Gastroesophageal sphincter (tissue), 4 donors: ENCODE results near the gene DCLK1. TPM values are rescaled to one million over a fixed set of nuclear protein-coding genes. Genes with fewer than 3 reads are reported as not detected.
A peak's percentile ranks its signal among the peaks of the same experiment; 100 is the strongest.

ENCODE experiments used
- ATAC-seq: fragments of 150-250 bp; one replicate; pipeline ENCODE4 v1.9.1; 2016; ENCODE audit warnings: mild to moderate bottlenecking, moderate library complexity
- H3K27ac ChIP-seq, 4 donors: fragments of 200-600 bp; sonication (generic) in 3 of 4; 1 replicate in 3 of 4; 2 replicates in 1 of 4; pipeline ENCODE4 v1.5.1; 2016 to 2019
- H3K27me3 ChIP-seq: fragments of 200-600 bp; sonication (generic); one replicate; pipeline ENCODE4 v1.5.1; 2019
- H3K36me3 ChIP-seq, 2 donors: fragments of 200-600 bp; sonication (generic); one replicate each; pipeline ENCODE4 v1.5.1; 2019; ENCODE audit warnings: control low read depth in 1 of 2
- H3K4me1 ChIP-seq, 3 donors: fragments of 200-600 bp; sonication (generic); 1 replicate in 2 of 3; 2 replicates in 1 of 3; pipeline ENCODE4 v1.5.1; 2016 to 2019; ENCODE audit warnings: control low read depth in 2 of 3
- H3K4me3 ChIP-seq, 2 donors: fragments of 200-600 bp; sonication (generic); one replicate each; pipeline ENCODE4 v1.5.1; 2019; ENCODE audit warnings: mild to moderate bottlenecking in 1 of 2, moderate library complexity in 1 of 2
- H3K9me3 ChIP-seq, 3 donors: fragments of 200-600 bp; sonication (generic); one replicate each; pipeline ENCODE4 v1.5.1; 2017 to 2019; ENCODE audit warnings: control low read depth in 2 of 3
- EP300 ChIP-seq: sonication (generic); formaldehyde crosslinking; IDR thresholded peaks from one replicate; pipeline ENCODE4 v1.6.1; 2017; ENCODE audit warnings: antibody characterized with exemption, mild to moderate bottlenecking
- POLR2A ChIP-seq, 2 donors: fragments of 450-650 bp; IDR thresholded peaks; one replicate each; pipeline ENCODE4 v1.6.1; 2017; ENCODE audit warnings: antibody characterized with exemption in 2 of 2, mild to moderate bottlenecking in 2 of 2, moderate library complexity in 1 of 2
- POLR2AphosphoS5 ChIP-seq: sonication (generic); formaldehyde crosslinking; IDR thresholded peaks from one replicate; pipeline ENCODE4 v1.6.1; 2017; ENCODE audit warnings: antibody characterized with exemption
- WGBS, 2 donors: methylation state at CpG; one replicate each; pipeline ENCODE4 v1.1.5; 2018; ENCODE audit warnings: low coverage in 1 of 2; 5-methylcytosine and 5-hydroxymethylcytosine counted together
- total RNA-seq, 4 donors: library from RNA; depleted of rRNA; stranded (reverse); fragments of >200 nt; gene quantifications; one replicate each; pipeline ENCODE4 v1.1.0, GENCODE V29; 2016
- TF ChIP-seq, protein P1 (sequence below), 4 experiments: fragments of 200-600 bp in 2 of 4; fragments of 450-650 bp in 2 of 4; sonication (generic) in 1 of 4; IDR thresholded peaks; one replicate each; pipeline ENCODE4 v1.5.1; 2017 to 2019; ENCODE audit warnings: antibody characterized with exemption in 4 of 4, mild to moderate bottlenecking in 2 of 4, moderate library complexity in 2 of 4

The DCLK1 gene
- total RNA-seq, 4 donors from 2014 or later, result 26.9 to 68.3 (median 30.3) TPM

DNA sequence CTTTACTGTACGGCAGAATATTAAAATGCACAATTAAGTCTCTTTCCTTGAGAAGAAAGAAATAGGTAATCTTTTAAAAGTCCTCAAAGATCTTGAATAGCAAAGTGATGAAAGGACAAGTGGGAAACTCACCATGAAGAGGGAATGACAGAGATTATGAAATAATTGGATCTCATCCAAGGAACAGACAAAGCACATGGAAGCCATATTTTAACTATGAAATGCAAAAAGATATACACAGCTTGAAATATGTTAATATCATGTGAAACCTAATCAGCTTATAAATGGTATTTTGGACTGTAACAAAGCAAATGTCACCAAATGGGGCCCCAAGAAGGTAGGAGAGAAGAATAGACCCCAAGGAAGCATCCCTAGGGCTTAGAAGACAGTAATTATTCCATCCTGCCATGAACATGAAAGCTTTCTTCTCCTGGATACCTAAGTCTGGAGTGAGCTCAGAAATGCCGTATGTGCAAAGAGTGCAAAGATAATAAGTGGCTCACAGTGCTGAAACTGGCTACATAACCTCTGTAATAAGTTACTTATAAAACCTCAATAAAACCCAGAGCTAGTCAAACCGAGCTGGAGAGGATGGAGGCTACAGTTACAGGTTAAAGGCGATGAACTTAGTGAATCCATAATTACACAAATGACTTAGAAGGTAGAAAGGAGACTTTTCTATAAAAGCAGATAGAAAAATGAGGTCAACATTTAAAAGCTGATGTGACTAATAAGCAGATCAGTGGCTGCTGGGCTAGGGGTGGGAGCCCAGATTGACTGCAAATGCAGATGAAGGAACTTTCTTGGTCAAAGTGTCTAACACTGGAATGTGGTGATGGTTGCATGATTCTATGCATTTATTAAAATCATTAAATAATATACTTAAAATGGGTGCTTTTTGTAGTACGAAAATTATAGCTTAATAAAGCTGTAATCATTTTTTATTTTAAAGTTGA is 34.4 kb downstream of the DCLK1 start:
- no peaks in the 10 kb centered on the region for H3K27me3 ChIP-seq
- no peaks in the 10 kb centered on the region for H3K4me1 ChIP-seq
- H3K4me3 ChIP-seq, result no peak overlapping the region
- H3K27ac ChIP-seq, result no peak overlapping the region
- no peaks in the 10 kb centered on the region for H3K9me3 ChIP-seq
- no peaks in the 10 kb centered on the region for H3K36me3 ChIP-seq
- TF ChIP-seq EP300 (no peak), POLR2AphosphoS5 (peak; percentile 14)
- 83 to 86% methylated on average over 1 to 5 of the region's 5 CpGs for WGBS, 2 donors
- ATAC-seq, result no peak

DNA sequence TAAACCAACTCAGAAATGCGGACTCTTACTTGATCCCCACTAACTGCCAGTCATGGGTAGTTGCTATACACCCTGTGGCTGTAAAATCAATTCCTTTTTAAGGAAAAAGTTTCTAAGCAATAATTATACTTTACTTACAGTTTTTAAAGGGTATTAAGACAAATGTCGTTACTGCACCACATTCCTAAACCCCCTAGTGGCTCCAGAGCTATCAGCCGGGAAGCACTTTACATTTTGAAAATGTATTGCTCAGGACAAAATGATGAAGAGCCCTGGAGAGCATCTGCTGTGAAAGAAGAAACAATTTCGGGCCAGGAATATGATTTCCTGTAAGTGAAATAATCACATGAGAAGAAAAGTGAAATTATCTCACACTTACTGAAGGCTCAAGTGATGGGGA is 36.7 kb downstream of the DCLK1 start:
- Histone ChIP-seq H3K27me3 (no peaks in the 10 kb centered on the region), H3K9me3 (no peaks in the 10 kb centered on the region), H3K36me3 (no peaks in the 10 kb centered on the region), H3K27ac (no peak overlapping the region), H3K4me3 (no peak overlapping the region), H3K4me1 (peaks cover 0 to 5% (median 0%) of the 10 kb centered on the region in 3 donors)
- no peak for ATAC-seq
- TF ChIP-seq, protein P1, sequence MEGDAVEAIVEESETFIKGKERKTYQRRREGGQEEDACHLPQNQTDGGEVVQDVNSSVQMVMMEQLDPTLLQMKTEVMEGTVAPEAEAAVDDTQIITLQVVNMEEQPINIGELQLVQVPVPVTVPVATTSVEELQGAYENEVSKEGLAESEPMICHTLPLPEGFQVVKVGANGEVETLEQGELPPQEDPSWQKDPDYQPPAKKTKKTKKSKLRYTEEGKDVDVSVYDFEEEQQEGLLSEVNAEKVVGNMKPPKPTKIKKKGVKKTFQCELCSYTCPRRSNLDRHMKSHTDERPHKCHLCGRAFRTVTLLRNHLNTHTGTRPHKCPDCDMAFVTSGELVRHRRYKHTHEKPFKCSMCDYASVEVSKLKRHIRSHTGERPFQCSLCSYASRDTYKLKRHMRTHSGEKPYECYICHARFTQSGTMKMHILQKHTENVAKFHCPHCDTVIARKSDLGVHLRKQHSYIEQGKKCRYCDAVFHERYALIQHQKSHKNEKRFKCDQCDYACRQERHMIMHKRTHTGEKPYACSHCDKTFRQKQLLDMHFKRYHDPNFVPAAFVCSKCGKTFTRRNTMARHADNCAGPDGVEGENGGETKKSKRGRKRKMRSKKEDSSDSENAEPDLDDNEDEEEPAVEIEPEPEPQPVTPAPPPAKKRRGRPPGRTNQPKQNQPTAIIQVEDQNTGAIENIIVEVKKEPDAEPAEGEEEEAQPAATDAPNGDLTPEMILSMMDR (IDR thresholded peaks at IDR 0.05), result no peak
- TF ChIP-seq POLR2AphosphoS5 (no peak), EP300 (no peak), POLR2A (IDR thresholded peaks at IDR 0.05) (no peak)
- 52 to 74% methylated on average over 3 to 4 of the region's 4 CpGs for WGBS, 2 donors

DNA sequence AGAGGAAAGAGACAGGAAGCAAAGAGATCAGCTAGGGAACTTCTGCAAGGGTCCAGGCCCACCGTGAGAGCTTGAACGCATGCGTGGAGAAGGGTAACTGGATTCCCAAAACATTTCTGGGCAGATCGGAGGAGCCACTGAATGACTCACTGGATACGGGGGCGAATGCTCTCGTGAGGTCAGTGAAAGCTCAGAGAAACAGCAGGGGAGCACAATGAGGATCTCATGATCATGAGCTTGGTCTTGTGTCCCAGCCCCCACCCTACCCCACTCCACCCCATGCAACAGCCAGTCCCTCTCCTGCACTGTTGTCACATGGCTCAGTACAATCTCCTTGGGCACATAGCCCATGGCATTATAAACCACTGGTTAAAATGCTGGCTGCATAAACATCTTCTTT is 40.6 kb downstream of the DCLK1 start:
- TF ChIP-seq POLR2A (IDR thresholded peaks at IDR 0.05), result no peak
- no peak for TF ChIP-seq EP300
- no peak for TF ChIP-seq POLR2AphosphoS5
- TF ChIP-seq, protein P1 (IDR thresholded peaks at IDR 0.05), result no peak
- no peak for ATAC-seq
- H3K27ac ChIP-seq, result no peak overlapping the region
- H3K36me3 ChIP-seq, result no peaks in the 10 kb centered on the region
- no peaks in the 10 kb centered on the region for H3K9me3 ChIP-seq
- H3K27me3 ChIP-seq, result no peaks in the 10 kb centered on the region
- H3K4me1 ChIP-seq, result peaks cover 0 to 16% (median 0%) of the 10 kb centered on the region in 3 donors
- no peak overlapping the region for H3K4me3 ChIP-seq
- 76 to 94% methylated on average over 4 to 7 of the region's 7 CpGs for WGBS, 2 donors

DNA sequence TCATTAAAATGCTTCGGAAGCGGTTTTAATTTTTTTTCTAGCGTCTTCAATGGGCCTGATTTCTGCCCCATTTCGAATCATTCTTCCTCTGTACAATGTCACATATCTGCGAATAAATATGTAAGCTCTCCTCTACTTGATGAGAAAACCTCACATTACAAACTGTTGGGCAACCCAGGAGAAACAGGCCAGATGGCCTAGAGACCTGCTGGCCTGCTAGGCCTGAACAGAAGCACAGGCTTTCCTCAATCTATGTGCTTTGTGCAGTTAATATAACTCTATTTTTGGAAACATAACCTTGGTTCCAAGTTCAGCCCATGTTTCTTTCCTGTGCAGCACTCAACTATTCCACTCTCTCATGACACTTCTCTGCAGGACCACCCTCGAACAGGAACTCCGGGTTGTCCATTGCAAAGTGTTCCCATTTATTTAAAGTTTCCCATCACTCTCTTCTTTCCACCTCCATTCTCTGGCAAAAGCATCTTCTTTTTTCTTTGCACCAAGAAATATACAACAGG is 42.0 kb downstream of the DCLK1 start:
- no peaks in the 10 kb centered on the region for H3K36me3 ChIP-seq
- no peaks in the 10 kb centered on the region for H3K27me3 ChIP-seq
- TF ChIP-seq, protein P1 (IDR thresholded peaks at IDR 0.05), result no peak
- TF ChIP-seq EP300 (no peak), POLR2AphosphoS5 (no peak), POLR2A (IDR thresholded peaks at IDR 0.05) (no peak)
- H3K4me1 ChIP-seq, result peaks cover 0 to 16% (median 0%) of the 10 kb centered on the region in 3 donors
- 63 to 74% methylated on average over 7 of the region's 7 CpGs for WGBS, 2 donors
- no peaks in the 10 kb centered on the region for H3K9me3 ChIP-seq
- peak; percentile 57 for ATAC-seq
- peak overlapping the region in 1 of 4 donors; percentile 44 for H3K27ac ChIP-seq
- H3K4me3 ChIP-seq, result no peak overlapping the region

DNA sequence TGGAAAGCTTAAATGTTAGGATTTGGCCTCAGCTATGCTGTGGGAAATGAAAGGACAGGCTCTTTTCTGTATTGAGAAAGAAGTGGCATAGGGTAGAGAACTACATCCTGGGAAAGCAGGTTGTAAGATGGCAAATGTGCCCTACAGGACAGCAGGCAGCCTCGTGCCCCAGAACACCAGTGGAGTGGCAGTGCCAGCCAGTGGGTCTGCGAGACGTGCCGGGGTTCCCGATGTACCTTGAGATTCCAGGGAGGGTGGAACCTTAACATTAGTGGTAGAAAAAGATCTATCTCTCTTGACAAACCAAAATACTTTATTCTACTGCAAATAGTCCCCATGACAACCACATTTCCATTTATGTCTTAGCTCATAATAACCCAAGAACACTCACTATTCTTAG is 42.7 kb downstream of the DCLK1 start:
- Histone ChIP-seq H3K36me3 (no peaks in the 10 kb centered on the region), H3K9me3 (no peaks in the 10 kb centered on the region), H3K27me3 (no peaks in the 10 kb centered on the region), H3K27ac (peak overlapping the region in 1 of 4 donors; percentile 8), H3K4me1 (peaks cover 0 to 16% (median 0%) of the 10 kb centered on the region in 3 donors), H3K4me3 (no peak overlapping the region)
- ATAC-seq, result no peak
- TF ChIP-seq POLR2A (IDR thresholded peaks at IDR 0.05) (no peak), POLR2AphosphoS5 (no peak), EP300 (no peak)
- TF ChIP-seq, protein P1 (IDR thresholded peaks at IDR 0.05), result no peak
- 80% methylated on average over 1 of the region's 5 CpGs; no CpG with 5 or more reads in 1 of the 2 donors for WGBS, 2 donors
